Naive thymus-derived CD8-positive, alpha-beta T cell (primary cell): ENCODE results near the gene CANX. TPM values are rescaled to one million over a fixed set of nuclear protein-coding genes. Genes with fewer than 3 reads are reported as not detected.
A peak's percentile ranks its signal among the peaks of the same experiment; 100 is the strongest.

Experiments
- ATAC-seq, 2 donors: fragments of 150-1000 bp; cut with Tn5 transposase in 1 of 2; sonication (Bioruptor Pico), chemical (Tn5 transposase) in 1 of 2; 1 replicate in 1 of 2; 2 replicates in 1 of 2; pipeline ENCODE4 v1.10.0; 2021; ENCODE audit warnings: mild to moderate bottlenecking in 2 of 2, moderate library complexity in 2 of 2
- POLR2A ChIA-PET: fragments of 350-600 bp; sonication (Branson Sonifier 250); formaldehyde crosslinking; loops from one replicate; lab custom pipeline; 2021; ENCODE audit warnings: antibody characterized with exemption; lab: Charles Lee
- DNase-seq, 10 donors: peaks; one replicate each; pipeline versions ENCODE4 v3.0.0 to v3.0.0-alpha.2; 2020 to 2022
- H3K27ac Mint-ChIP-seq, 10 donors: one replicate each; pipeline ENCODE4 v1.8.0; 2020 to 2022; ENCODE audit warnings: mild to moderate bottlenecking in 10 of 10, mixed read lengths in 10 of 10, moderate library complexity in 4 of 10, inconsistent platforms in 1 of 10
- H3K27me3 Mint-ChIP-seq, 5 donors: one replicate each; pipeline ENCODE4 v1.8.0; 2021 to 2022; ENCODE audit warnings: mixed read lengths in 5 of 5
- H3K36me3 Mint-ChIP-seq, 3 donors: one replicate each; pipeline ENCODE4 v1.8.0; 2020 to 2022; ENCODE audit warnings: mixed read lengths in 3 of 3, mild to moderate bottlenecking in 2 of 3, inconsistent platforms in 1 of 3
- H3K4me1 Mint-ChIP-seq, 4 donors: one replicate each; pipeline ENCODE4 v1.8.0; 2021 to 2022; ENCODE audit warnings: mixed read lengths in 4 of 4
- H3K4me3 Mint-ChIP-seq, 10 donors: one replicate each; pipeline ENCODE4 v1.8.0; 2020 to 2022; ENCODE audit warnings: mild to moderate bottlenecking in 10 of 10, mixed read lengths in 10 of 10, moderate library complexity in 6 of 10, inconsistent platforms in 1 of 10
- H3K9me3 Mint-ChIP-seq, 9 donors: one replicate each; pipeline ENCODE4 v1.8.0; 2020 to 2022; ENCODE audit warnings: mixed read lengths in 9 of 9, mild to moderate bottlenecking in 3 of 9, inconsistent platforms in 1 of 9, moderate library complexity in 1 of 9
- polyA plus RNA-seq, 3 donors: library from polyadenylated mRNA; unstranded; fragments of 300-500 nt; fragmentation: Illumina TruSeq; gene quantifications; one replicate each; pipeline ENCODE4 v1.2.3, GENCODE V29; 2021
- total RNA-seq, 8 experiments: library from RNA in 2 of 8; stranded (reverse) in 2 of 8; gene quantifications; one replicate each; pipeline ENCODE4 v1.2.3 and lab custom pipeline; 2021 to 2026

The CANX gene
- total and polyA plus RNA-seq, 5 experiments from 2014 or later, result 172 to 225 (median 219) TPM

GRCh38 chr5:179762079-179762780 is 63.5 kb downstream of the CANX start:
- POLR2A ChIA-PET, result interaction anchor here (0.6 to 2.1 kb wide), 4 partner anchors 32 to 1584 kb away, joined by 3 to 14 read pairs (median 4); partner anchors contain the start of gene LTC4S
- Mint-ChIP-seq H3K4me3 (peak overlapping the region in 4 of 10 donors; percentile 0 to 19 (median 6)), H3K27me3 (no peaks in the 10 kb centered on the region), H3K36me3 (peaks cover 0 to 31% (median 0%) of the 10 kb centered on the region in 3 donors), H3K4me1 (peaks cover 33 to 75% (median 60%) of the 10 kb centered on the region in 4 donors), H3K27ac (peak overlapping the region; percentile 20 to 93 (median 78)), H3K9me3 (no peaks in the 10 kb centered on the region)
- peak; percentile 65 to 82 for ATAC-seq
- DNase-seq, result peak in 8 of 10 donors; percentile 4 to 56 (median 26)

DNA sequence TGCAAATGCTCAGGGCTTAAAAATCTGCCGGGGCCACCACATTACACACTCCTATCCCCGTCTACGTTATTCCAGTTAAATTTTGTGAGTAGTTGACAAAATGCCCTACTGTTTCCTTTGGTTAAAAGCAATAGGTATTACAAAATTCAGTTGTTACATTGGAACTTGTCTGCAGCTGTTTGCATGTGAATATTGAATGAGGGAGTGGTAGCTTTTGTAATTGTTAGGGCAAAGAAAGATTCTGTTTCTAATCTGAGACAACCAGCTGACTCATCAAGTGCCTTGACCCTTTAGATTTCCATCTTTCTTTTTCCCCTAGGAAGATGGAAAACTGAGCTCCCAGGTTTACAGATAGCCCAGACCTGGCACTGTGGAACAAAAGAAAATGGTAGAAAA is 64.0 kb downstream of the CANX start:
- peak in 1 of 2 donors; percentile 4 for ATAC-seq
- no peak for DNase-seq
- H3K27ac Mint-ChIP-seq, result peak overlapping the region in 8 of 10 donors; percentile 37 to 93 (median 78)
- peaks cover 33 to 74% (median 59%) of the 10 kb centered on the region in 4 donors for H3K4me1 Mint-ChIP-seq
- no peaks in the 10 kb centered on the region for H3K9me3 Mint-ChIP-seq
- no peaks in the 10 kb centered on the region for H3K27me3 Mint-ChIP-seq
- no peak overlapping the region for H3K4me3 Mint-ChIP-seq
- POLR2A ChIA-PET, result interaction anchor here (0.6 to 2.1 kb wide), 3 partner anchors 31 to 1584 kb away, joined by 3 to 14 read pairs (median 6); partner anchors contain the start of gene LTC4S
- H3K36me3 Mint-ChIP-seq, result peaks cover 0 to 36% (median 0%) of the 10 kb centered on the region in 3 donors

GRCh38 chr5:179763215-179763945 is 64.6 kb downstream of the CANX start:
- peaks cover 0 to 42% (median 0%) of the 10 kb centered on the region in 3 donors for H3K36me3 Mint-ChIP-seq
- peak; percentile 63 to 81 for ATAC-seq
- DNase-seq, result peak; percentile 20 to 76 (median 52)
- H3K4me3 Mint-ChIP-seq, result peak overlapping the region in 2 of 10 donors; percentile 24 to 36
- H3K4me1 Mint-ChIP-seq, result peaks cover 33 to 73% (median 60%) of the 10 kb centered on the region in 4 donors
- peak overlapping the region in 5 of 10 donors; percentile 2 to 88 (median 28) for H3K27ac Mint-ChIP-seq
- H3K9me3 Mint-ChIP-seq, result no peaks in the 10 kb centered on the region
- H3K27me3 Mint-ChIP-seq, result no peaks in the 10 kb centered on the region
- POLR2A ChIA-PET, result interaction anchor here (0.6 to 2.1 kb wide), 6 partner anchors 12 to 1585 kb away, joined by 3 to 14 read pairs (median 4); partner anchors contain the start of gene LTC4S

- POLR2A ChIA-PET, result interaction anchor here (0.6 to 1.3 kb wide), 3 partner anchors 25 to 91 kb away, joined by 3 to 4 read pairs (median 3); no protein-coding TSS in a partner anchor
- ATAC-seq (no peak), DNase-seq (no peak)
- H3K9me3 Mint-ChIP-seq, result no peaks in the 10 kb centered on the region
- H3K4me1 Mint-ChIP-seq, result peaks cover 33 to 72% (median 59%) of the 10 kb centered on the region in 4 donors
- no peak overlapping the region for H3K4me3 Mint-ChIP-seq
- H3K36me3 Mint-ChIP-seq, result peaks cover 0 to 45% (median 0%) of the 10 kb centered on the region in 3 donors
- H3K27ac Mint-ChIP-seq, result peak overlapping the region in 2 of 10 donors; percentile 17 to 63
- no peaks in the 10 kb centered on the region for H3K27me3 Mint-ChIP-seq
These were observed 65.3 kb downstream of the CANX start for GRCh38 chr5:179764056-179764455.

DNA sequence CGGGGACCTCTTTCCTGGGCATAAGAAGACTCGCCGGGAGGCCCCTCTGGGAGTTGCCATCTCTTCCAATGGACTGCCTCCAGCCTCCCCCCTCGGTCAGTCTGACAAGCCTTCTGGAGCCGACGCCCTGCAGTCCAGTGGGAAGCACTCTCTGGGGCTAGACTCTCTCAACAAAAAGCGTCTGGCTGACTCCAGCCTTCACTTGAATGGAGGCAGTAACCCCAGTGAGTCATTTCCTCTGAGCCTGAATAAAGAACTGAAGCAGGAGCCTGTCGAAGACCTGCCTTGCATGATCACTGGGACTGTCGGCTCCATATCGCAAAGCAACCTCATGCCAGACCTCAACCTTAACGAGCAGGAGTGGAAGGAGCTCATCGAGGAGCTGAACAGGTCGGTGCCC is 66.6 kb downstream of the CANX start:
- peak in 1 of 10 donors; percentile 61 for DNase-seq
- Mint-ChIP-seq H3K4me3 (no peak overlapping the region), H3K36me3 (peaks cover 0 to 53% (median 0%) of the 10 kb centered on the region in 3 donors), H3K27ac (peak overlapping the region in 1 of 10 donors; percentile 60), H3K4me1 (peaks cover 22 to 58% (median 46%) of the 10 kb centered on the region in 4 donors), H3K27me3 (no peaks in the 10 kb centered on the region), H3K9me3 (no peaks in the 10 kb centered on the region)
- POLR2A ChIA-PET, result no interaction called here
- ATAC-seq, result no peak

DNA sequence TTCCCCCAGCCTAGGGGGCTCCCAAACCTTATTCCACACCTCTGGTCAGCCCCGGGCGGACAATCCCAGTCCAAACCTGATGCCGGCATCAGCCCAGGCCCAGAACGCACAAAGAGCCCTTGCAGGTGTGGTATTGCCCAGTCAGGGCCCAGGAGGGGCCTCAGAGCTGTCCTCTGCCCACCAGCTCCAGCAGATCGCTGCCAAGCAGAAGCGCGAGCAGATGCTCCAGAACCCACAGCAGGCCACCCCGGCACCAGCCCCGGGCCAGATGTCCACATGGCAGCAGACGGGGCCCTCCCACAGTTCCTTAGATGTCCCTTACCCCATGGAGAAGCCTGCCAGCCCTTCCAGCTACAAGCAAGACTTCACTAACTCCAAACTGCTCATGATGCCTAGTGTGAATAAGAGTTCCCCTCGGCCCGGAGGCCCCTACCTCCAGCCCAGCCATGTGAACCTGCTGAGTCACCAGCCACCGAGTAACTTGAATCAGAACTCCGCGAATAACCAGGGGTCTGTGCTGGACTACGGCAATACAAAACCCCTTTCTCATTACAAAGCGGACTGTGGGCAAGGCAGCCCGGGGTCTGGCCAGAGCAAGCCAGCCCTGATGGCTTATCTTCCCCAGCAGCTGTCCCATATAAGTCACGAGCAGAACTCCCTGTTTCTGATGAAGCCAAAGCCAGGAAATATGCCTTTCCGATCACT is 67.4 kb downstream of the CANX start:
- Mint-ChIP-seq H3K27me3 (no peaks in the 10 kb centered on the region), H3K4me1 (peaks cover 19 to 52% (median 39%) of the 10 kb centered on the region in 4 donors), H3K36me3 (peaks cover 0 to 61% (median 4%) of the 10 kb centered on the region in 3 donors), H3K9me3 (no peaks in the 10 kb centered on the region), H3K27ac (no peak overlapping the region), H3K4me3 (no peak overlapping the region)
- ATAC-seq, result no peak
- POLR2A ChIA-PET, result interaction anchor here (0.6 kb wide), 1 partner anchor 24 kb away, joined by 3 read pairs; no protein-coding TSS in a partner anchor
- DNase-seq, result peak in 1 of 10 donors; percentile 55

DNA sequence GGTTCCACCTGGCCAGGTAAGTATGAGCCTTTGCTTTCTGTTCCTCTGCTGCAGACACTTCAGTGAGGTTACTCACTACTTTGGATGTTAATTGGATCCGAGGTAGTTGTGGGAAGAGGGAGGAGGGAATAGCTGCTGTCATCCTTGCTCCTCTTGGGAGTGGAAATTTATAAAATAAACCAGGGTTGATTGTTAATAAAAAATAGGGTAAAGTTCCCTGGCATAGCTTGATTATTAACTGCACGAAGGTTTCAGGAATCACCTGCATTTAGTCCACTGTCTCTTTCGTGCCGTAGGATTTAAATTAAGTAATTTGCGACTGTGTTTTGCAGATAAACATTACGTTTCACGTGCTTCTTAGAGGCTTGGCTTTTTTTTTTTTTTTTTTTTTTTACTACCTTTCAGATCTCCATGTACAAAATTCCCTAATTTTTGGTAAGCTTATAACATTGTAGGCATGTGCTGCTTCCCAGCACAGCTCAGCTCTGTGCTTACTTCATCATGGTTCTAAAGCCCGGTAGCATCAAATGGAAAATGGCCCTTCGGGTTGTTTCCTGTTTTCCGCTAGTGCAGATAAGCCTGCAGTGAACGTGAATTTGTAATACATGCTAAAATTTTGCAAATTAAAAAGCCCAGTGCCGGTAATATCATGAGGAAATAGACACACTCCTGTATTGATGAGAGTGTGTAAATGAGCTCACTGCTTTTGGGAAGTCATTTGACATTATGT is 68.1 kb downstream of the CANX start:
- H3K9me3 Mint-ChIP-seq, result no peaks in the 10 kb centered on the region
- POLR2A ChIA-PET, result interaction anchor here (0.7 to 0.9 kb wide), 2 partner anchors 37 to 153 kb away, joined by 4 to 6 read pairs; no protein-coding TSS in a partner anchor
- peaks cover 0 to 68% (median 4%) of the 10 kb centered on the region in 3 donors for H3K36me3 Mint-ChIP-seq
- DNase-seq (no peak), ATAC-seq (no peak)
- no peaks in the 10 kb centered on the region for H3K27me3 Mint-ChIP-seq
- no peak overlapping the region for H3K4me3 Mint-ChIP-seq
- peaks cover 16 to 46% (median 33%) of the 10 kb centered on the region in 4 donors for H3K4me1 Mint-ChIP-seq
- peak overlapping the region in 1 of 10 donors; percentile 5 for H3K27ac Mint-ChIP-seq

GRCh38 chr5:179767496-179768100 is 68.8 kb downstream of the CANX start:
- H3K36me3 Mint-ChIP-seq, result peaks cover 0 to 75% (median 4%) of the 10 kb centered on the region in 3 donors
- peak overlapping the region in 1 of 10 donors; percentile 27 for H3K27ac Mint-ChIP-seq
- H3K4me1 Mint-ChIP-seq, result peaks cover 13 to 39% (median 26%) of the 10 kb centered on the region in 4 donors
- H3K4me3 Mint-ChIP-seq, result no peak overlapping the region
- H3K27me3 Mint-ChIP-seq, result no peaks in the 10 kb centered on the region
- H3K9me3 Mint-ChIP-seq, result no peaks in the 10 kb centered on the region
- POLR2A ChIA-PET, result interaction anchor here (0.7 to 0.9 kb wide), 2 partner anchors 38 to 152 kb away, joined by 4 to 6 read pairs; no protein-coding TSS in a partner anchor
- ATAC-seq (no peak), DNase-seq (no peak)

DNA sequence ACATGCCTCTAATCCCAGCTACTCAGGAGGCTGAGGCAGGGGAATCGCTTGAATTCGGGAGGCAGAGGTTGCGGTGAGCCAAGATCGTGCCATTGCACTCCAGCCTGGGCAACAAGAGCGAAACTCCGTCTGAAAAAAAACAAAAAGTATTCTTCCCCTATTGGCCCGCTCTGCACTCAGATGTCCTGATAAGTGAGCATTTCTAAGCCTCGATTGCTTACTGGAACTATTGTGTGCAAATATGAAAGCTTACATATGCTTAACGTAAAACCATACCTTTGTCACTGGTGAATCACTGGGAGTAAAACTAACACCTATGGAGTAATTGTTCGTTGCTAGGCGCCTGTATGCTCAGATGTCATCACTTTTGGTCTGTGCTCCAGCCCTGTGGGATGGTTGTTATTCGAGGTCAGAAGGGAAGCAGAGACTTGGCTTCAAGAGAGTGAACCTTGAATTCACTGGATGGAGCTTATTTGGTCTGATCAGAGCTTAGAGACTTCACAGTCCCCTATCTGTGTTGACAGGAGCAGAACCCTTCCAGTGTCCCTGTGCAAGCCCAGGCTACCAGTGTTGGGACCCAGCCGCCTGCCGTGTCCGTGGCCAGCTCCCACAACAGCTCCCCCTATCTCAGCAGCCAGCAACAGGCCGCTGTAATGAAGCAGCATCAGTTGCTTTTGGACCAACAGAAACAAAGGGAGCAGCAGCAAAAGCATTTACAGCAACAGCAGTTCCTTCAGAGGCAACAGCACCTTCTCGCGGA is 69.7 kb downstream of the CANX start:
- no peaks in the 10 kb centered on the region for H3K9me3 Mint-ChIP-seq

GRCh38 chr5:179769271-179769670 is 70.5 kb downstream of the CANX start:
- H3K36me3 Mint-ChIP-seq, result peaks cover 0 to 90% (median 7%) of the 10 kb centered on the region in 3 donors
- no peaks in the 10 kb centered on the region for H3K27me3 Mint-ChIP-seq
- no peak overlapping the region for H3K4me3 Mint-ChIP-seq
- H3K27ac Mint-ChIP-seq, result peak overlapping the region in 1 of 10 donors; percentile 20
- no peaks in the 10 kb centered on the region for H3K9me3 Mint-ChIP-seq
- no peak for ATAC-seq
- peaks cover 0 to 26% (median 14%) of the 10 kb centered on the region in 4 donors for H3K4me1 Mint-ChIP-seq
- DNase-seq, result no peak
- POLR2A ChIA-PET, result interaction anchor here (0.7 kb wide), 1 partner anchor 21 kb away, joined by 3 read pairs; no protein-coding TSS in a partner anchor

More for the DNA sequence above, 69.7 kb downstream of the CANX start:
- ATAC-seq (no peak), DNase-seq (no peak)
- Mint-ChIP-seq H3K27me3 (no peaks in the 10 kb centered on the region), H3K4me1 (peaks cover 6 to 30% (median 17%) of the 10 kb centered on the region in 4 donors), H3K4me3 (no peak overlapping the region), H3K27ac (peak overlapping the region in 3 of 10 donors; percentile 9 to 27 (median 24)), H3K36me3 (peaks cover 0 to 83% (median 4%) of the 10 kb centered on the region in 3 donors)
- POLR2A ChIA-PET, result no interaction called here
